K562 (cell line): ENCODE measurements around the gene KCNH2. TPM values are rescaled to one million over a fixed set of nuclear protein-coding genes. Genes with fewer than 3 reads are reported as not detected.

Experiments used
- BCLAF1 ChIP-seq, 2 experiments: fragments of 450-650 bp in 1 of 2; IDR thresholded peaks; 2 replicates each; pipeline ENCODE4 v1.6.1; 2011 to 2017; ENCODE audit warnings: low read depth in 2 of 2, antibody characterized with exemption in 1 of 2, borderline replicate concordance in 1 of 2, low read length in 1 of 2, mild to moderate bottlenecking in 1 of 2, mixed read lengths in 1 of 2; ENCODE audit not compliant: control insufficient read depth in 1 of 2
- CBX2 ChIP-seq: fragments of 200-600 bp; sonication (generic); IDR thresholded peaks from one replicate; pipeline ENCODE4 v1.6.1; 2012; ENCODE audit warnings: mild to moderate bottlenecking, low read length, inconsistent platforms; ENCODE audit not compliant: insufficient read depth, poor library complexity, severe bottlenecking
- CSDE1 ChIP-seq, 2 experiments: fragments of 450-650 bp; IDR thresholded peaks; 2 replicates each; pipeline ENCODE4 v1.6.1; 2016; ENCODE audit warnings: mild to moderate bottlenecking in 1 of 2
- FOXK1 ChIP-seq: sonication (generic); formaldehyde crosslinking; IDR thresholded peaks from 2 replicates; pipeline ENCODE4 v1.8.0; 2022; ENCODE audit warnings: missing genetic modification reagents, mild to moderate bottlenecking, borderline replicate concordance
- NR1H2 ChIP-seq: sonication (generic); formaldehyde crosslinking; IDR thresholded peaks from 2 replicates; pipeline ENCODE4 v1.4.0; 2020; ENCODE audit warnings: mild to moderate bottlenecking, missing genetic modification reagents
- RFX1 ChIP-seq: fragments of 450-650 bp; IDR thresholded peaks from 2 replicates; pipeline ENCODE4 v1.6.1; 2016; ENCODE audit warnings: mild to moderate bottlenecking, moderate library complexity
- SIN3B ChIP-seq: fragments of 450-650 bp; IDR thresholded peaks from 2 replicates; pipeline ENCODE4 v1.6.1; 2017; ENCODE audit warnings: low read depth, mild to moderate bottlenecking, moderate library complexity
- SMARCE1 ChIP-seq: fragments of 450-650 bp; IDR thresholded peaks from 2 replicates; pipeline ENCODE4 v1.7.1; 2016; ENCODE audit warnings: mild to moderate bottlenecking
- TAF1 ChIP-seq: IDR thresholded peaks from 2 replicates; pipeline ENCODE4 v1.6.1; 2011; ENCODE audit warnings: mild to moderate bottlenecking, low read length, moderate library complexity; ENCODE audit not compliant: insufficient read depth, control insufficient read depth, severe bottlenecking; ENCODE audit errors: extremely low read depth
- TAF7 ChIP-seq: fragments of 450-650 bp; IDR thresholded peaks from 2 replicates; pipeline ENCODE4 v1.6.1; 2016; ENCODE audit warnings: missing genetic modification characterization, missing compliant biosample characterization
- TAF9B ChIP-seq: fragments of 450-650 bp; IDR thresholded peaks from 2 replicates; pipeline ENCODE4 v1.6.1; 2018; ENCODE audit warnings: mild to moderate bottlenecking; ENCODE audit not compliant: partially characterized antibody
- TARDBP ChIP-seq: fragments of 450-650 bp; IDR thresholded peaks from 2 replicates; pipeline ENCODE4 v1.6.1; 2016
- THRB ChIP-seq: fragments of 450-650 bp; formaldehyde crosslinking; conservative IDR thresholded peaks from 2 replicates; pipeline ENCODE4 v1.4.0; 2022; ENCODE audit warnings: mild to moderate bottlenecking, missing genetic modification characterization
- ZBTB5 ChIP-seq: fragments of 450-650 bp; IDR thresholded peaks from 2 replicates; pipeline ENCODE4 v1.6.1; 2017; ENCODE audit warnings: antibody characterized with exemption
- ZNF197 ChIP-seq: fragments of 200-800 bp; sonication (Bioruptor generic); IDR thresholded peaks from 2 replicates; pipeline ENCODE4 v1.6.1; 2016; ENCODE audit warnings: low read depth, missing genetic modification characterization, missing compliant biosample characterization
- ZNF277 ChIP-seq: fragments of 250-450 bp; sonication (Bioruptor Pico); IDR thresholded peaks from 2 replicates; pipeline ENCODE4 v1.8.0; 2022; ENCODE audit warnings: inconsistent platforms, mild to moderate bottlenecking, moderate library complexity, borderline replicate concordance
- polyA plus RNA-seq, 8 experiments: library from polyadenylated mRNA; depleted of rRNA in 4 of 8; stranded (reverse) in 5 of 8; unstranded in 3 of 8; fragments of >200 nt; fragmentation: Nextera tagmentation in 2 of 8; fragmentation: Illumina TruSeq in 1 of 8; extraction: Ambion mirVana in 2 of 8; extraction: Trizol in 1 of 8; gene quantifications; 2 replicates each; pipeline versions ENCODE4 v1.2.1 to v1.2.3, GENCODE V29; 2011 to 2014; ENCODE audit warnings: inconsistent platforms in 1 of 8, missing spikeins in 1 of 8
- total RNA-seq, 7 experiments: library from RNA; depleted of rRNA in 6 of 7; stranded (reverse); fragments of >200 nt in 6 of 7; fragmentation: Illumina TruSeq in 2 of 7; extraction: Trizol in 2 of 7; gene quantifications; 2 replicates each; pipeline versions ENCODE4 v1.2.1 to v1.2.3, GENCODE V29; 2011 to 2021; ENCODE audit warnings: low replicate concordance in 1 of 7

KCNH2 gene
- total and polyA plus RNA-seq, 9 of the 15 experiments (the other 6 are each of a cell fraction or from before 2014, with no cell fraction given): 18.1 to 368 (median 218) TPM

GRCh38 chr7:150959739-150960734, 18.1 kb downstream of the KCNH2 start (continued):
- no peak for TF ChIP-seq ZNF277 (CRISPR knock-in tag)
- peak; percentile 51 for TF ChIP-seq TAF1
- TF ChIP-seq TAF9B: no peak
- peak; percentile 94 for TF ChIP-seq THRB (CRISPR knock-in tag)
- TF ChIP-seq BCLAF1 (IDR thresholded peaks at IDR 0.05; ENCODE audit: borderline replicate concordance in 1 of 2, control insufficient read depth in 1 of 2, low read depth in 2 of 2, low read length in 1 of 2): peak in 1 of 2 experiments; percentile 47; a peak in 1 of 4 replicates
- no peak for TF ChIP-seq FOXK1 (CRISPR knock-in tag)
- no peak for TF ChIP-seq ZBTB5
- peak; percentile 97 for TF ChIP-seq SMARCE1
- no peak for TF ChIP-seq CSDE1 (IDR thresholded peaks at IDR 0.05)
- 0 out of 2 replicates have a peak, but pooled peaks have one; percentile 25 for TF ChIP-seq NR1H2
- peak; percentile 80 for TF ChIP-seq ZNF197 (CRISPR knock-in tag)
- no peak for TF ChIP-seq CBX2
- peak; percentile 62; the same call in 1 of the 2 replicates for TF ChIP-seq TAF7
- TF ChIP-seq SIN3B: no peak
- peak; percentile 78; the same call in 1 of the 2 replicates for TF ChIP-seq TARDBP
- no peak for TF ChIP-seq RFX1
